Spinal cord (tissue), 10 donors: ENCODE data around the gene P2RX1. TPM values are rescaled to one million over a fixed set of nuclear protein-coding genes. Genes with fewer than 3 reads are reported as not detected.

Source experiments
- DNase-seq, 6 donors: peaks; one replicate each; pipeline versions ENCODE4 v3.0.0 to v3.0.0-alpha.2; 2013 to 2015; ENCODE audit warnings: low spot score in 6 of 6, low read depth in 4 of 6
- H3K27ac ChIP-seq: one replicate; pipeline ENCODE4 v1.5.1; 2013; ENCODE audit warnings: low read depth, low read length, control low read depth
- H3K27me3 ChIP-seq: one replicate; pipeline ENCODE4 v1.6.1; 2013; ENCODE audit warnings: low read length; ENCODE audit not compliant: control insufficient read depth, insufficient read depth
- H3K36me3 ChIP-seq: one replicate; pipeline ENCODE4 v1.6.1; 2013; ENCODE audit warnings: low read length; ENCODE audit not compliant: control insufficient read depth, insufficient read depth
- H3K4me1 ChIP-seq: one replicate; pipeline ENCODE4 v1.6.1; 2013; ENCODE audit warnings: low read length; ENCODE audit not compliant: control insufficient read depth, insufficient read depth
- H3K4me3 ChIP-seq: one replicate; pipeline ENCODE4 v1.5.1; 2013; ENCODE audit warnings: low read depth, low read length, control low read depth
- H3K9me3 ChIP-seq: one replicate; pipeline ENCODE4 v1.6.1; 2013; ENCODE audit warnings: low read length; ENCODE audit not compliant: control insufficient read depth, insufficient read depth
- WGBS: methylation state at CpG from one replicate; pipeline ENCODE4 v1.1.5; 2013; ENCODE audit warnings: missing lambda C conversion rate; ENCODE audit not compliant: insufficient coverage; 5-methylcytosine and 5-hydroxymethylcytosine counted together
- polyA plus RNA-seq, 2 donors: library from polyadenylated mRNA; unstranded; fragments of 120-200 nt; gene quantifications; one replicate each; pipeline ENCODE4 v1.2.1, GENCODE V29; 2013; ENCODE audit not compliant: insufficient read length in 2 of 2
- total RNA-seq, 2 donors: library from RNA; depleted of rRNA in 1 of 2; stranded (reverse); fragments of 120-200 nt in 1 of 2; fragments of >200 nt in 1 of 2; gene quantifications; one replicate each; pipeline versions ENCODE4 v1.2.3 to v1.2.4, GENCODE V29; 2013 to 2014
- donor health status: healthy.

P2RX1 gene
- total and polyA plus RNA-seq, 4 donors, result 0.17 to 1.9 (median 0.46) TPM

- Histone ChIP-seq H3K27me3 (no peaks in the 10 kb centered on the region), H3K4me3 (no peak overlapping the region), H3K4me1 (peaks cover 34% of the 10 kb centered on the region), H3K36me3 (peaks cover 46% of the 10 kb centered on the region), H3K27ac (no peak overlapping the region), H3K9me3 (no peaks in the 10 kb centered on the region)
- DNase-seq, result no peak
- WGBS, result 74% methylated on average over 14 of the region's 14 CpGs
These were observed 31.0 kb downstream of the P2RX1 start for GRCh38 chr17:3885271-3885670.

- Histone ChIP-seq H3K4me3 (no peak overlapping the region), H3K36me3 (peaks cover 51% of the 10 kb centered on the region), H3K4me1 (peaks cover 34% of the 10 kb centered on the region), H3K27me3 (no peaks in the 10 kb centered on the region), H3K27ac (no peak overlapping the region), H3K9me3 (no peaks in the 10 kb centered on the region)
- 91% methylated on average over 12 of the region's 12 CpGs for WGBS
- DNase-seq, result no peak
These were observed 32.1 kb downstream of the P2RX1 start for GRCh38 chr17:3884188-3884587.

GRCh38 chr17:3882276-3882675 is 34.0 kb downstream of the P2RX1 start:
- H3K27me3 ChIP-seq, result no peaks in the 10 kb centered on the region
- no peak overlapping the region for H3K4me3 ChIP-seq
- peaks cover 57% of the 10 kb centered on the region for H3K36me3 ChIP-seq
- WGBS, result 82% methylated on average over 4 of the region's 4 CpGs
- no peak overlapping the region for H3K27ac ChIP-seq
- no peak for DNase-seq
- H3K9me3 ChIP-seq, result no peaks in the 10 kb centered on the region
- peaks cover 20% of the 10 kb centered on the region for H3K4me1 ChIP-seq

GRCh38 chr17:3880983-3881382 is 35.3 kb downstream of the P2RX1 start:
- Histone ChIP-seq H3K36me3 (peaks cover 69% of the 10 kb centered on the region), H3K27me3 (no peaks in the 10 kb centered on the region), H3K4me1 (peaks cover 15% of the 10 kb centered on the region), H3K27ac (no peak overlapping the region), H3K4me3 (no peak overlapping the region), H3K9me3 (no peaks in the 10 kb centered on the region)
- DNase-seq, result no peak
- 91% methylated on average over 7 of the region's 7 CpGs for WGBS

- no peak overlapping the region for H3K4me3 ChIP-seq
- H3K36me3 ChIP-seq, result peaks cover 66% of the 10 kb centered on the region
- H3K27ac ChIP-seq, result no peak overlapping the region
- WGBS, result 67% methylated on average over 21 of the region's 25 CpGs
- peaks cover 15% of the 10 kb centered on the region for H3K4me1 ChIP-seq
- no peak for DNase-seq
- no peaks in the 10 kb centered on the region for H3K27me3 ChIP-seq
- no peaks in the 10 kb centered on the region for H3K9me3 ChIP-seq
These were observed 36.5 kb downstream of the P2RX1 start for GRCh38 chr17:3879591-3880417.

GRCh38 chr17:3879186-3879585 is 37.1 kb downstream of the P2RX1 start:
- Histone ChIP-seq H3K4me3 (no peak overlapping the region), H3K27me3 (no peaks in the 10 kb centered on the region), H3K36me3 (peaks cover 60% of the 10 kb centered on the region), H3K4me1 (peaks cover 15% of the 10 kb centered on the region), H3K27ac (no peak overlapping the region), H3K9me3 (no peaks in the 10 kb centered on the region)
- WGBS, result 25% methylated on average over 5 of the region's 5 CpGs
- peak in 3 of 6 donors; percentile 33 to 86 (median 72) for DNase-seq

GRCh38 chr17:3877220-3877619 is 39.0 kb downstream of the P2RX1 start:
- Histone ChIP-seq H3K4me3 (no peak overlapping the region), H3K4me1 (peaks cover 15% of the 10 kb centered on the region), H3K27me3 (no peaks in the 10 kb centered on the region), H3K9me3 (no peaks in the 10 kb centered on the region), H3K27ac (no peak overlapping the region), H3K36me3 (peaks cover 58% of the 10 kb centered on the region)
- whole genome bisulfite sequencing, result 86% methylated on average over 7 of the region's 8 CpGs
- no peak for DNase-seq

- H3K36me3 ChIP-seq, result peaks cover 66% of the 10 kb centered on the region
- no peak overlapping the region for H3K27ac ChIP-seq
- H3K4me1 ChIP-seq, result peaks cover 15% of the 10 kb centered on the region
- no peak for DNase-seq
- H3K4me3 ChIP-seq, result no peak overlapping the region
- H3K27me3 ChIP-seq, result no peaks in the 10 kb centered on the region
- no peaks in the 10 kb centered on the region for H3K9me3 ChIP-seq
- 89% methylated on average over 5 of the region's 7 CpGs for whole genome bisulfite sequencing
These were observed 40.9 kb downstream of the P2RX1 start for GRCh38 chr17:3875317-3875716.

GRCh38 chr17:3873862-3874261 is 42.4 kb downstream of the P2RX1 start:
- Histone ChIP-seq H3K36me3 (peaks cover 69% of the 10 kb centered on the region), H3K27me3 (no peaks in the 10 kb centered on the region), H3K4me1 (peaks cover under 1% of the 10 kb centered on the region), H3K9me3 (no peaks in the 10 kb centered on the region), H3K4me3 (no peak overlapping the region), H3K27ac (no peak overlapping the region)
- 90% methylated on average over 10 of the region's 10 CpGs for WGBS
- no peak for DNase-seq

- peak in 2 of 6 donors; percentile 23 to 57 for DNase-seq
- Histone ChIP-seq H3K27ac (no peak overlapping the region), H3K4me1 (no peaks in the 10 kb centered on the region), H3K27me3 (no peaks in the 10 kb centered on the region), H3K9me3 (no peaks in the 10 kb centered on the region), H3K4me3 (no peak overlapping the region), H3K36me3 (peaks cover 66% of the 10 kb centered on the region)
- 25% methylated on average over 9 of the region's 11 CpGs for WGBS
These were observed 45.4 kb downstream of the P2RX1 start for GRCh38 chr17:3870871-3871306.
